Smooth muscle cell (in vitro differentiated cells): Measurements from ENCODE around the gene GALNT3. TPM values are rescaled to one million over a fixed set of nuclear protein-coding genes. Genes with fewer than 3 reads are reported as not detected.

Experiments
- DNase-seq: peaks from one replicate; lab custom pipeline; 2025; ENCODE audit not compliant: unreplicated experiment; lab: John Stamatoyannopoulos, UW
- H2AFZ ChIP-seq: fragments of 200-600 bp; sonication (generic); 2 replicates; pipeline ENCODE4 v1.6.0; 2016; ENCODE audit warnings: antibody characterized with exemption, low read depth, mild to moderate bottlenecking
- H3F3A ChIP-seq: fragments of 200-600 bp; sonication (generic); 2 replicates; pipeline ENCODE4 v1.6.0; 2017; ENCODE audit warnings: antibody characterized with exemption, low read depth
- H3K27ac ChIP-seq: fragments of 200-600 bp; sonication (generic); 2 replicates; pipeline ENCODE4 v1.5.1; 2016; ENCODE audit warnings: low read depth, mild to moderate bottlenecking
- H3K27me3 ChIP-seq: fragments of 200-600 bp; sonication (generic); 2 replicates; pipeline ENCODE4 v1.6.1; 2016; ENCODE audit warnings: low read depth, mild to moderate bottlenecking
- H3K36me3 ChIP-seq: fragments of 200-600 bp; sonication (generic); 2 replicates; pipeline ENCODE4 v1.5.1; 2016; ENCODE audit warnings: low read depth
- H3K4me1 ChIP-seq: fragments of 200-600 bp; sonication (generic); 2 replicates; pipeline ENCODE4 v1.5.1; 2016; ENCODE audit warnings: low read depth
- H3K4me2 ChIP-seq: fragments of 200-600 bp; sonication (generic); 2 replicates; pipeline ENCODE4 v1.6.0; 2016; ENCODE audit warnings: mild to moderate bottlenecking
- H3K4me3 ChIP-seq: fragments of 200-600 bp; sonication (generic); 2 replicates; pipeline ENCODE4 v1.5.1; 2016; ENCODE audit warnings: mild to moderate bottlenecking
- H3K79me2 ChIP-seq: fragments of 200-600 bp; sonication (generic); 2 replicates; pipeline ENCODE4 v1.6.0; 2016; ENCODE audit warnings: low read depth, mild to moderate bottlenecking
- H3K9ac ChIP-seq: fragments of 200-600 bp; sonication (generic); 2 replicates; pipeline ENCODE4 v1.6.0; 2016; ENCODE audit warnings: low read depth
- H3K9me3 ChIP-seq: fragments of 200-600 bp; sonication (generic); replicated peaks from 2 replicates; pipeline ENCODE4 v1.5.1; 2016; ENCODE audit warnings: low read depth
- H4K20me1 ChIP-seq: fragments of 200-600 bp; sonication (generic); 2 replicates; pipeline ENCODE4 v1.6.0; 2016; ENCODE audit warnings: low read depth
- WGBS: methylation state at CpG from one replicate; pipeline ENCODE4 v1.1.7; 2016; ENCODE audit warnings: low lambda C conversion rate; 5-methylcytosine and 5-hydroxymethylcytosine counted together
- polyA plus RNA-seq: library from polyadenylated mRNA; unstranded; fragments of >200 nt; fragmentation: Nextera tagmentation; extraction: Ambion mirVana; gene quantifications from 2 replicates; pipeline ENCODE4 v1.2.1, GENCODE V29; 2016
- total RNA-seq: library from RNA; depleted of rRNA; stranded (reverse); fragments of >200 nt; gene quantifications from 2 replicates; pipeline ENCODE4 v1.2.3, GENCODE V29; 2014
- TF ChIP-seq, protein P1 (sequence below): fragments of 200-600 bp; sonication (generic); IDR thresholded peaks from 2 replicates; pipeline ENCODE4 v1.5.1; 2017; ENCODE audit warnings: borderline replicate concordance, mild to moderate bottlenecking, antibody characterized with exemption; ENCODE audit not compliant: insufficient read depth, poor library complexity, severe bottlenecking

GALNT3 gene
- total and polyA plus RNA-seq, 2 experiments from 2014 or later, result 4.6 to 32.4 TPM

DNA sequence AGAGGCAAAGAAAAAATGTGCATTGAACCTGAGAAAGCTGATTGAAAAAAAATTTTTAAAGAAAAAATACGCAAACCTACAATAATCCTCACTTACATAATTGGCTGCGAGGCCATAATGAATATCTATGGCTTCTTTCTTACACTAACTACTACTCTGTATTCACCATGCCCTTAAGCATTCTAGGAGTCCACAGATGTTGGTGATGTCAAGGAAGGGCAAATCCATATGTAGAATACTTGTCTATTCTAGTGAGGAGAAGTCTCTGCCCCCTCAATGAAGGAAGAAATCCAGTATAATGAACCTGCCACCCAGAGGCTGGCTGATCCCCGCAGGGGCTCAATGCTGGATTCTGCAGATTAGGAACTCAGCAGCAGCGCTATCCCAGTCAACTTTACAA is 14.3 kb downstream of the GALNT3 start:
- H3K9ac ChIP-seq, result no peak overlapping the region
- H3K4me2 ChIP-seq, result no peak overlapping the region
- H3F3A ChIP-seq, result no peaks in the 10 kb centered on the region
- no peak overlapping the region for H3K4me3 ChIP-seq
- no peaks in the 10 kb centered on the region for H3K36me3 ChIP-seq
- no peaks in the 10 kb centered on the region for H3K9me3 ChIP-seq
- no peaks in the 10 kb centered on the region for H3K79me2 ChIP-seq
- H3K27ac ChIP-seq, result no peak overlapping the region
- no peak overlapping the region for H2AFZ ChIP-seq
- TF ChIP-seq, protein P1, sequence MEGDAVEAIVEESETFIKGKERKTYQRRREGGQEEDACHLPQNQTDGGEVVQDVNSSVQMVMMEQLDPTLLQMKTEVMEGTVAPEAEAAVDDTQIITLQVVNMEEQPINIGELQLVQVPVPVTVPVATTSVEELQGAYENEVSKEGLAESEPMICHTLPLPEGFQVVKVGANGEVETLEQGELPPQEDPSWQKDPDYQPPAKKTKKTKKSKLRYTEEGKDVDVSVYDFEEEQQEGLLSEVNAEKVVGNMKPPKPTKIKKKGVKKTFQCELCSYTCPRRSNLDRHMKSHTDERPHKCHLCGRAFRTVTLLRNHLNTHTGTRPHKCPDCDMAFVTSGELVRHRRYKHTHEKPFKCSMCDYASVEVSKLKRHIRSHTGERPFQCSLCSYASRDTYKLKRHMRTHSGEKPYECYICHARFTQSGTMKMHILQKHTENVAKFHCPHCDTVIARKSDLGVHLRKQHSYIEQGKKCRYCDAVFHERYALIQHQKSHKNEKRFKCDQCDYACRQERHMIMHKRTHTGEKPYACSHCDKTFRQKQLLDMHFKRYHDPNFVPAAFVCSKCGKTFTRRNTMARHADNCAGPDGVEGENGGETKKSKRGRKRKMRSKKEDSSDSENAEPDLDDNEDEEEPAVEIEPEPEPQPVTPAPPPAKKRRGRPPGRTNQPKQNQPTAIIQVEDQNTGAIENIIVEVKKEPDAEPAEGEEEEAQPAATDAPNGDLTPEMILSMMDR, result no peak
- peaks cover under 1% of the 10 kb centered on the region for H4K20me1 ChIP-seq
- 88% methylated on average over 4 of the region's 4 CpGs for WGBS
- H3K27me3 ChIP-seq, result no peaks in the 10 kb centered on the region
- no peak for DNase-seq
- H3K4me1 ChIP-seq, result no peaks in the 10 kb centered on the region

DNA sequence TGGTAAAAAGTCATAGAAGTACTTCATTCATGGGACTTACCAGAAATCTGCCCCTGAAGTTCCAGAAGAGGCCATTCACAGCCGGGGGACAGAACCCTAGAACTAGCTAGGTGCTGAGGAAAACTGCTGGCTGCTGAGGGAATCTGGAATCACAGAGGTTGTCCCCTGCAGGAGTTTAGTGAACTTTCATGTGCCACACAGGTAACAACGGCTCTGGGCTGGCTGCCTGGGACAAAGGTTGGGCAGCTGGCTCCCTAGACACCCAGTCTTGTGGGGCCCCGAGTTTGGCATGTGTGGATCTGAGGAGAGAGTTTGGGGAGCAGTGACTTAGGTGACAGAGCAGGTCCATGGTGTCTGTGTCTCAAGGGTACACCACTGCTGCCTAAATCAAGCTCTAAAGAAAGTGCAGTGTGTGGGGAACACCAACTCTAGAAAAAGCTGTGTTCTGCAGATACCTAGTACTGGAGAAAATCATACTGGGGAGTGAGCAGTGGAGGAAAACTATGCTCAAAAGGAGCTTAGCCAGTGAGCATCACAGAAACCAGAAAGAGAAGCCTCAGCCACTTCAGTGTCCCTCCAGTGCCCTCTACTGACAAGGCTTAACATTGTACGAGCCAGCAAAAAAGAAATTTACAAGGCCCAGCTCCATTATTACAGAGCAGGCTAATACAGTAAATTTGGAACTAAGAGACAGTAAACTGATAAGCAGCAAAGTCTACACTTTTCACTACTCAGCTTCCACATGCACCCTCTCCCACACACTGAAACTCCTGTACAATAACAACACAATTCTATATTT is 15.2 kb downstream of the GALNT3 start:
- no peaks in the 10 kb centered on the region for H3K9me3 ChIP-seq
- no peak for DNase-seq
- TF ChIP-seq, protein P1, result peak; percentile 12
- no peaks in the 10 kb centered on the region for H3K36me3 ChIP-seq
- H3K27ac ChIP-seq, result no peak overlapping the region
- H3K4me2 ChIP-seq, result no peak overlapping the region
- no peaks in the 10 kb centered on the region for H3K4me1 ChIP-seq
- H3K79me2 ChIP-seq, result no peaks in the 10 kb centered on the region
- no peak overlapping the region for H2AFZ ChIP-seq
- H4K20me1 ChIP-seq, result no peaks in the 10 kb centered on the region
- H3K9ac ChIP-seq, result no peak overlapping the region
- no peaks in the 10 kb centered on the region for H3K27me3 ChIP-seq
- no peak overlapping the region for H3K4me3 ChIP-seq
- H3F3A ChIP-seq, result no peaks in the 10 kb centered on the region
- 95% methylated on average over 4 of the region's 4 CpGs for WGBS

DNA sequence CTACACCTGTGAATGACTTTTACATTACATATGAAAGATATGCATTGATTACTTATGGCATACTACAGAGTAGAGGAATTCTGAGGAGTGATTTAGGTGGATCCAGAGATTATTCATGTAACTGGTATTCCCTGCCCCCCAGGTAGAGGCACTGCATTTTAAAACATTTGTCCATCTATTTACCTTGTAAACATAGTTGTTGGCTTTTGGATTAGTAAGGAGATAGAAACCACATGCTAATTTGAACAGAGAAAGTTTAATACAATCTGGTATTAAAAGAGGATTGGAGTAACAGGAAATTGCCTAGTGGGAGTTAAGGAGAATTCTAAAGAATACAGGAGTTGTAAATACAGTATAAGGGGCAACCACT is 15.9 kb downstream of the GALNT3 start:
- no peaks in the 10 kb centered on the region for H3K9me3 ChIP-seq
- no peaks in the 10 kb centered on the region for H3K79me2 ChIP-seq
- no peaks in the 10 kb centered on the region for H3K36me3 ChIP-seq
- no peak for DNase-seq
- TF ChIP-seq, protein P1, result no peak
- H3K4me1 ChIP-seq, result no peaks in the 10 kb centered on the region
- no peak overlapping the region for H3K4me2 ChIP-seq
- H3K9ac ChIP-seq, result no peak overlapping the region
- H4K20me1 ChIP-seq, result no peaks in the 10 kb centered on the region
- no peak overlapping the region for H3K4me3 ChIP-seq
- H3K27me3 ChIP-seq, result no peaks in the 10 kb centered on the region
- no peaks in the 10 kb centered on the region for H3F3A ChIP-seq
- H3K27ac ChIP-seq, result no peak overlapping the region
- no peak overlapping the region for H2AFZ ChIP-seq
